ENCODE results near the gene RHOBTB3.

Gene RHOBTB3

GRCh38 chr5:95713960-95714710 is 17.0 kb upstream of the RHOBTB3 start:
- DNase-seq: no peak

- DNase-seq: peak; percentile 79
Observed at GRCh38 chr5:95715799-95716461, 15.2 kb upstream of the RHOBTB3 start.

- DNase-seq: no peak
Observed at GRCh38 chr5:95717439-95717838, 13.7 kb upstream of the RHOBTB3 start.

- DNase-seq: peak; percentile 78
Observed at GRCh38 chr5:95718203-95718602, 12.9 kb upstream of the RHOBTB3 start.

GRCh38 chr5:95718738-95719137 is 12.4 kb upstream of the RHOBTB3 start:
- no peak for DNase-seq

GRCh38 chr5:95720094-95720786 is 10.9 kb upstream of the RHOBTB3 start:
- DNase-seq: no peak

- DNase-seq: no peak
Observed at GRCh38 chr5:95721582-95722295, 9.4 kb upstream of the RHOBTB3 start.

- DNase-seq: no peak
Observed at GRCh38 chr5:95723632-95724369, 7.3 kb upstream of the RHOBTB3 start.

- DNase-seq: no peak
Observed at GRCh38 chr5:95725071-95725820, 5.9 kb upstream of the RHOBTB3 start.

- DNase-seq: no peak
Observed at GRCh38 chr5:95725937-95726810, 5.0 kb upstream of the RHOBTB3 start.

- DNase-seq: no peak
Observed at GRCh38 chr5:95726811-95727763, 4.0 kb upstream of the RHOBTB3 start.

GRCh38 chr5:95727764-95728191 is 3.4 kb upstream of the RHOBTB3 start:
- no peak for DNase-seq

GRCh38 chr5:95728494-95729114 is 2.5 kb upstream of the RHOBTB3 start:
- DNase-seq: no peak

GRCh38 chr5:95729115-95730010 is 1.8 kb upstream of the RHOBTB3 start:
- no peak for DNase-seq

GRCh38 chr5:95730011-95730700 is 980 bp upstream of the RHOBTB3 start:
- DNase-seq: no peak

- peak; percentile 27 for DNase-seq
Observed at GRCh38 chr5:95731571-95732554, 727 bp downstream of the RHOBTB3 start.

Data from activated CD4-positive, alpha-beta T cell treated with anti-CD3 and anti-CD28 coated beads, Interleukin-2, amount 50 U/mL, for 16 hours (primary cell).